ENCODE measurements around the gene MIB2.

Gene MIB2

GRCh38 chr1:1666526-1666925, 51.2 kb downstream of the MIB2 start:
- TF ChIP-seq REST (IDR thresholded peaks at IDR 0.05; ENCODE audit: insufficient replicate concordance, low read depth) (no peak), POLR2AphosphoS5 (IDR thresholded peaks at IDR 0.05; ENCODE audit: low read depth) (no peak), SPI1 (IDR thresholded peaks at IDR 0.05; ENCODE audit: borderline replicate concordance, low read depth) (no peak), GABPA (IDR thresholded peaks at IDR 0.05; ENCODE audit: low read depth) (no peak), CTCF (IDR thresholded peaks at IDR 0.05; ENCODE audit: insufficient read depth, low read length) (no peak)
- DNase-seq (ENCODE audit: low read depth in 1 of 2, low spot score in 1 of 2): no peak
- Histone ChIP-seq H3K27ac (replicated peaks) (peak overlapping the region; percentile 46), H3K27me3 (ENCODE audit: insufficient read depth, poor library complexity, severe bottlenecking) (no peaks in the 10 kb centered on the region), H3K4me3 (replicated peaks; ENCODE audit: insufficient read depth, low read length) (no peak overlapping the region)

- peak overlapping the region; percentile 90 for H3K27ac ChIP-seq (replicated peaks)
- H3K27me3 ChIP-seq (ENCODE audit: insufficient read depth, poor library complexity, severe bottlenecking): no peaks in the 10 kb centered on the region
- peak in 1 of 2 experiments; percentile 58 for DNase-seq (ENCODE audit: low read depth in 1 of 2, low spot score in 1 of 2)
- no peak overlapping the region for H3K4me3 ChIP-seq (replicated peaks; ENCODE audit: insufficient read depth, low read length)
- no peak; the same call in 1 of the 2 replicates for TF ChIP-seq SPI1 (IDR thresholded peaks at IDR 0.05; ENCODE audit: borderline replicate concordance, low read depth)
- no peak for TF ChIP-seq CTCF (IDR thresholded peaks at IDR 0.05; ENCODE audit: insufficient read depth, low read length)
- 0 out of 2 replicates have a peak, but pooled peaks have one; percentile 13 for TF ChIP-seq GABPA (IDR thresholded peaks at IDR 0.05; ENCODE audit: low read depth)
- TF ChIP-seq REST (IDR thresholded peaks at IDR 0.05; ENCODE audit: insufficient replicate concordance, low read depth): no peak
- TF ChIP-seq POLR2AphosphoS5 (IDR thresholded peaks at IDR 0.05; ENCODE audit: low read depth): peak; percentile 50; the same call in 1 of the 2 replicates
Observed at GRCh38 chr1:1669468-1670440, 54.5 kb downstream of the MIB2 start.

GRCh38 chr1:1670866-1671265, 55.6 kb downstream of the MIB2 start:
- no peak overlapping the region for H3K4me3 ChIP-seq (replicated peaks; ENCODE audit: insufficient read depth, low read length)
- no peaks in the 10 kb centered on the region for H3K27me3 ChIP-seq (ENCODE audit: insufficient read depth, poor library complexity, severe bottlenecking)
- peak overlapping the region; percentile 90 for H3K27ac ChIP-seq (replicated peaks)
- no peak for DNase-seq (ENCODE audit: low read depth in 1 of 2, low spot score in 1 of 2)
- TF ChIP-seq REST (IDR thresholded peaks at IDR 0.05; ENCODE audit: insufficient replicate concordance, low read depth): no peak
- TF ChIP-seq SPI1 (IDR thresholded peaks at IDR 0.05; ENCODE audit: borderline replicate concordance, low read depth): no peak
- no peak for TF ChIP-seq POLR2AphosphoS5 (IDR thresholded peaks at IDR 0.05; ENCODE audit: low read depth)
- no peak for TF ChIP-seq GABPA (IDR thresholded peaks at IDR 0.05; ENCODE audit: low read depth)
- no peak for TF ChIP-seq CTCF (IDR thresholded peaks at IDR 0.05; ENCODE audit: insufficient read depth, low read length)

Data from HL-60 (cell line).